NT2/D1 (cell line): ENCODE data around the gene GPR4.

Source experiments
- YY1 ChIP-seq: IDR thresholded peaks from 2 replicates; pipeline ENCODE4 v1.6.1; 2011; ENCODE audit not compliant: insufficient read length, insufficient read depth
- ZNF274 ChIP-seq: IDR thresholded peaks from 2 replicates; pipeline ENCODE4 v1.6.1; 2011; ENCODE audit warnings: mild to moderate bottlenecking, low read depth, low read length

DNA sequence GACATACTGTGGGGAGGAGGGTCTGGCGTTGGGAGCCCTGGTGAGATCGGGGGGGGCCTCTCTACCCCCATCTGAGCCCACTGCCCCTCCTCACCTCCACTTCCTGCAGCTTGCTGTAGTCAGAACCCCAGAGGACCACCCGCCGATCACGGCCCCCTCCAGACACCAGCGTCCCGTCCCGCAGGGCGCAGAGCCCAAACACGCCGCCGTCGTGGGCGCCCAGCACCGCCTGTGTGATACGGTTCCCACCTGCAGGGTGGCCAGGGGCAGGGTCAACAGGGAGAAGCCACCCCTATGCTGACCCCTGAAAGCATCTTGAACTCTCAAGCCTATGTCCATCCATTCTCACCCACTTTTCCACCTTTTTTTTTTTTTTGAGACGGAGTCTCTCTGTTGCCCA lies 19.4 kb upstream of the GPR4 start:
- TF ChIP-seq YY1 (no peak), ZNF274 (no peak)
